ENCODE results near the gene EMD. TPM values are rescaled to one million over a fixed set of nuclear protein-coding genes. Genes with fewer than 3 reads are reported as not detected.

Gene EMD
- total RNA-seq, 1 experiment from 2014 or later: 115 TPM

DNA sequence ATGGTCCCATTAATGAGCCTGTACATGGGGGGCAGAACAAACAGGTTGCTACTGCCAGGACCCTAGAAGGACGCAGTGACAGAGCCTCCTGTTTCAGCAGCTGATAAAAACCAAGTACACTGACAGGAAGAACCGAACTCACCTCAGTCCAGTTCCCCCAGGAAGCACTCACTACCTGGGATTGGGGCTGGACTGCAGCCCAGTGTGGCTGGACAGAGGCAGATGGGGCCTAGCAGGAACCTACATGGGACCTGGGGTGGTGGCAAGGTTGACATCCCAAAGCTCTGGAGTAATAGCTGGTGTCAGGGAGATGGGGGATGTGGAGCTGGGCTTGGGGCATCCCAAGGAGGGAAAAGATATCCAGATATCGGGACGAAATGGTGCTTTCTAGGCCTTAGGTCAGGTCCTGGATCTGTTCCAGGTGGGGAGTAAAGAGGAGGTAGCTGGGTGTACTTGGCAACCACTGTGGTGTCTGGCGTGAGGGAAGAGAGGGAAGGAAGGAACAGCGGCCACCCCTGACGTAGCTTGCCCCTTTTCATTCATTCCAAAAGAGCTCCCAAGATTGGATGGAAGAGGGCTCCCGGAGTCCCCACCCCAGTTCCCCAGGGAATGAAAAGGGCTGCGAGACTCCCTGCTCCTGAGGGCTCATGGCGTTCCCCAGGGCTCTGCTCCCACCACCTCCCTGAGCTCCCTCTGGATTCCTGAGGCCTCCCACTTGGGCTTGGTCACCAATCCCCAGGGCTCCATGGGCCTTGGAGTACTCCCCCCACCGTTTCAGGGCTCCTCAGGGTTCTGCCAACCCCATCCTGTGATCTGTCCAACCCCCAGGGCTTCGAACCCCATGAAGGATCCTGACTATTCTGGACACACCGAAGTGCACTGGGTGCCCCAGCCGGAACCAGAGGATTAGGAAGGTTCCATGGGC, 4.5 kb downstream of the EMD start:
- WGBS (ENCODE audit: extremely low coverage, insufficient read length, low lambda C conversion rate): no CpG with 5 or more reads among the region's 14 CpGs
- H4K91ac ChIP-seq (ENCODE audit: insufficient read length, low read depth, low read length): no peak overlapping the region
- Mint-ChIP-seq H3K36me3 (ENCODE audit: insufficient read depth in 1 of 3, low read depth in 3 of 3) (peaks cover 15 to 29% (median 22%) of the 10 kb centered on the region in 3 experiments), H3K4me3 (peak overlapping the region in 1 of 2 experiments; percentile 35; a peak in 2 of 5 replicates), H3K4me1 (peaks cover 17 to 33% of the 10 kb centered on the region in 2 experiments), H3K9me3 (peaks cover 33 to 38% of the 10 kb centered on the region in 2 experiments), H3K27ac (peak overlapping the region in 2 of 3 experiments; percentile 44 to 63; a peak in 2 of 7 replicates), H3K27me3 (ENCODE audit: low read depth) (peaks cover 2% of the 10 kb centered on the region; the same call in 1 of the 2 replicates)
- H3K9me3 ChIP-seq (ENCODE audit: control insufficient read depth, low read depth, low read length): peaks cover 14% of the 10 kb centered on the region
- no peak overlapping the region for H2BK20ac ChIP-seq (ENCODE audit: low read depth, low read length, poor library complexity, severe bottlenecking)
- no peak overlapping the region for H2BK5ac ChIP-seq (ENCODE audit: insufficient read length, low read length)
- no peaks in the 10 kb centered on the region; the same call in 1 of the 2 replicates for H3K4me1 ChIP-seq (ENCODE audit: insufficient read depth, low read length)
- H3T11ph ChIP-seq (ENCODE audit: low read length): no peak overlapping the region
- peaks cover 9% of the 10 kb centered on the region for H3K23me2 ChIP-seq (ENCODE audit: insufficient read length, low read depth, low read length, poor library complexity, severe bottlenecking)
- H3K18ac ChIP-seq (ENCODE audit: insufficient read length, low read depth, low read length): peak overlapping the region; percentile 14
- no peak overlapping the region for H3K23ac ChIP-seq (ENCODE audit: insufficient read length, low read depth, low read length)
- H2AK5ac ChIP-seq (ENCODE audit: insufficient read length, low read length): no peak overlapping the region
- no peak for DNase-seq
- no peak overlapping the region for H4K8ac ChIP-seq (replicated peaks; ENCODE audit: insufficient read length, low read depth, low read length)
- H2BK120ac ChIP-seq (ENCODE audit: low read depth, low read length, poor library complexity, severe bottlenecking): no peak overlapping the region
- no peak overlapping the region for H3K27ac ChIP-seq (ENCODE audit: insufficient read length, low read depth, low read length)
- H2AFZ ChIP-seq (ENCODE audit: low read length): no peak overlapping the region
- no peak overlapping the region for H3K56ac ChIP-seq (ENCODE audit: insufficient read length, low read depth, low read length)
- H2BK12ac ChIP-seq (ENCODE audit: insufficient read length, low read depth, low read length): no peak overlapping the region
- H3K27me3 ChIP-seq (ENCODE audit: insufficient read depth, low read length): no peaks in the 10 kb centered on the region
- no peak overlapping the region for H3K9ac ChIP-seq (ENCODE audit: extremely low read depth, insufficient read length, low read length)
- H4K20me1 ChIP-seq (ENCODE audit: control insufficient read depth, insufficient read depth, insufficient read length): no peaks in the 10 kb centered on the region
- H3K4ac ChIP-seq (ENCODE audit: low read depth, low read length): no peak overlapping the region
- no peaks in the 10 kb centered on the region for H3K79me1 ChIP-seq (ENCODE audit: insufficient read depth, low read depth, low read length, poor library complexity, severe bottlenecking)
- no peak for TF ChIP-seq CTCF (conservative IDR thresholded peaks at IDR 0.05)
- no peak overlapping the region for H4K5ac ChIP-seq (ENCODE audit: insufficient read length, low read depth, low read length)
- H3K4me2 ChIP-seq (ENCODE audit: insufficient read depth, insufficient read length, low read length): no peak overlapping the region
- H3K14ac ChIP-seq (ENCODE audit: insufficient read depth, low read length): no peak overlapping the region
- H2BK15ac ChIP-seq (ENCODE audit: low read depth, low read length): no peak overlapping the region
- no peaks in the 10 kb centered on the region; the same call in 1 of the 2 replicates for H3K79me2 ChIP-seq (ENCODE audit: insufficient read depth, low read length)
